ENCODE measurements around the gene COQ10A.
"Not testable (repeated sequence)": the region's sequence is repeated elsewhere in the genome, so short reads cannot be mapped to it uniquely, and the experiment has no call there.

The COQ10A gene

DNA sequence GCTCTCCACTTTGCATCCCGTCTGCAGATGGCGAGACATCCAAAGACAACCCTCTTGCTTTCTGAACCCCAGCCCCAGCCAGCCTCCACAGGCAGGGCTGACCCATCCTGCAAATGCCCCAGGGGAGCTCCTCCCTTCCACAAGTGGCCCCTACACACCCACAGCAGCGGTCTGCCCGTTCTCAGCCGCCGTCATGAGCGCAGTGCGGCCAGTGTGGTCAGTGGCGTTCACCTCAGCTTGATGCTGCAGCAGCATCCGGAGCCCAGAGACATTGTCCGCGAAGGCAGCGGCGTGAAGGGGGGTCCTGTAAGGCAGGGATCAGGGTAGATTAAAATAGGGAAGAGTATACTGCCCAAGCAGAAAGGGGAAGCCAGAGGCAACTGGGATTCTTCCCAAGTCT, 22.2 kb upstream of the COQ10A start:
- FAIRE-seq, result no peak

DNA sequence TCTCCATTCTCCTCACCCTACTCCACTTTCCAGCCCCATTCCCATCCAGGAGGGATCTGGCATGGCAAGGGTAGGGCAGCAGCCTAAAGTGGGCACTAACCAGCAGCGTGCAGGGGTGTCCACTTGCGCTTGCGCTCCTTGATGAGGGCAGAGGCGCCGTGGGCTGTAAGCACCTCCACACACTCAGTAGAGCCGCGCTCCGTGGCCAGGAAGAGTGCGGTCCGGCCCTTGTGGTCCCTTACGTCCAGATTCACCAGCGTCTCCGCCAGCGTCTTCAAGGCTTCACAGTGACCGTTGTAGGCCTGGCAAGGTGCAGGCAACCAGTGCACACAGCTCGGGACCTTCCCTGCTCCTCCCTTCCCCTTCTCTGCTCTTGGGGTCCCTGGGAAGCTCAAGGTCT, 18.8 kb upstream of the COQ10A start:
- FAIRE-seq, result no peak

DNA sequence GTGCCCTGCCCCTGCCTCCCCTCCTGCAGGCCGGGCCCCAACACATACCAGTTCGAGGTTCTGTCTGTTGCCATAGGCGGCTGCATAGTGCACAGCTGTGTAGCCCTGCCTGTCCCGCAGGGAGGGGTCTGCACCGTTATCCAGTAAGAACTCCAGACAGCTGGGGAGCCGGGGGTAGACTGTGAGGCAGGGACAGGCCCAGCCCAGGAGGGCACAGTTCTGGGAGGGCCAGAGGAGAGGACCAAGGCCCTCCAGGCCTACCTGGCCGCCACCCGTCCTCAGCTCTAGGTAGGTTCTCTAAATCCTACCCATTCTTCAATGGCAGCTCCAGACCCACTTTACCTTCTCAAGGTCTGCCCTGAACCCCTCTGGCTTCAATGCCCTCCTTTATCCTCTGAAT, 18.0 kb upstream of the COQ10A start:
- no peak for FAIRE-seq

DNA sequence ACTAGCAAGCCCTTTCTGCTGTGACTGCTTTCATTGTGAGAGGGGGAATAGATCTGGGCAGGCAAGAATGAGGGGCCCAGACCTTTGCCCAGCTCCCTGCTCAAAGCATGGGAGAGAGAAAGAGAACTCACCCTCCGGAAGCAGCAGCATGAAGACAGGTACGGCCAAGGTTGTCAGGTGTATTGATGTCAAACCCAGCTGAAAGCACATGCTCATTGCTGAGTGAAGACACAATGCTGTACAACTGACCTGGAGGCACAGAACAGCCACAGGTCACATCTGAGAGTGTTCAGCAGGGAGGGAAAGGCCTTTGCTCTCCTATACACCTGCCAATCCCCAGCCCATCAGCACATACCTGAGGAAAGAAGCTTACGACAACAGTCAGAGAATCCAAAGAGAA, 14.1 kb upstream of the COQ10A start:
- no peak for FAIRE-seq

DNA sequence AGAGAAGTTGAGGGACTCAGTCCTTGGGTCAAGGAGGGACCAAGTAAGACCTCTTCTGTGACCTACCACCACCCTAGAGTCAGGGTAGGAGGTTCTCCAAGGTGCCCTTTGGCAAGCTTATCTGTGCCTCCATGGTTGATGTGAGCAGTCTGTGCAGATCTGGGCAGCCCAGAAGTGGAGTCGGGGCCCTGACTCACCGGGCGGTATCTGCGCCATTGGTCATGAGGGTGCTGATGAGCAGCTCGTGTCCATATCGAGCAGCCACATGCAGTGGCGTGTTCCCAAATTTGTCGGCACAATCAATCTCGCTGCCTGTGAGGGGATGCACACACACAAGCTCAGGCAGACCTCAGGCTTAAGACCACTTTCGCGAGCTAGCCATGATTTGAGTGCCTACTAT, 13.7 kb upstream of the COQ10A start:
- no peak for FAIRE-seq

DNA sequence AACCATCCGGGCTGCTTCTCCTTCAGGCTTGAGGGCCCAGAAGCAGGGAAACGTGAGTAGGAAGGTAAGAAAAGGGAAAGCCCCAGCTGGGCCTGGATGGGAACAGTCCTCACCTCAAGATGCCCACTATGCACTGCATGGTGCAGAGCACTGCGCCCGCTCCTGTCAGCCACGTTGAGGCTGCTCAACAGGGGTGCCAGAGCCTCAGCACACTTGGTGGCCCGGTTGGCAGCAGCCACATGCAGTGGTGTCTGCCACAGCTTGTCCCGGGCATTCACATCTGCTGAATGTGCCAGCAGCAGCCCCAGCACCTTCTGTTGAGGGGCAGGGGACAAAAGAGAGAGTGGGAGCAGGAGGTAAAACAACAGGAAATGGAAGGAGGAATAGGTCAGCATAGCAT, 11.1 kb upstream of the COQ10A start:
- FAIRE-seq, result no peak

DNA sequence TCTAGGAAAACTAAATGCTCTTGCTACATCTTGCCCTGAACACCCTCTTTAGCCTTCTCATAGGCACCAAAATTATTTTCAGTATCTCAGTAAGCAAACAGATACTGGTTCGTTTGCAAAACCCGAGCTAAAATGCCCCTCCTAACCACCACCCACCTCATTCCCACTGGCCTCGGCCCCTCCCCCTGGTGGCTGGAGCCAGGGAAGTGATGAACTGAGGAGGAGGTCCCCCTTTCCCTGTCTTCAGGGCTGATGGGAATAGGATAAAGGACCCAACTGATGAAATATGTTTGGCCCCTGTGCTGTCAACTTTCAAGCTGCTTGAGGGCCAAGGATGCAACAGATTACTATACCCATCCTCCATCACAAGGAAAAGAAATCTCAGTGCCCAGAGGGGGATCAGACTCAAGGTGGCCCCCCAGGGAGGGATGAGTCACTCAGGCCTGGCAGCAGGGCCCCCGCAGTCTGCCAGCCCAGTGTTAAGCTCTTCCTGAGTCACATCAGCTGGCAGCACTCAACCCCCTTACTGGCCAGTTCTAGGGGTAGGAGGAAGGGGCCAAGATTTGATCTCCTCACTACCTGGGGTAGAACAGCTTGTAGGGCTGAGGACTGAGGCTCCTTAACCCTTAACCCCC, 10.3 kb upstream of the COQ10A start:
- FAIRE-seq, result no peak

DNA sequence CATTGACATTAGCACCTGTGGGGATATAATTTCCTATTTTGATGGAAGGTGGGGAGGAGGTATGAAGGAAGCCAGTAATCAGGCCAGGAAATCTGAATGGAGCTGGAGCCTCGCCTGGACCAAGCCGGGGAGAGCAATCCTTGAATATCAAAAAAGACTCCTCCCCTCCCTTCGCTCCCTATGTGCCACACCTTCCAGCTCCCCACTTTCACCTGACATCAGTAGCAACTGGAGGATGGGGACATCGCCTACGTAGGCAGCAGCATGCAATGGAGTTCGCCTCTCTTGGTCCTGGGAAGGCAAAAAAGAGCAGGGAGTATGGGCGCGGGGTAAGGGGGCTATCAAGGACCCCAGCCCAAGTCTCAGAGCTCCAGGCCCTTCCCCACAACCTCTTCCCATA, 9.7 kb upstream of the COQ10A start:
- no peak for FAIRE-seq

DNA sequence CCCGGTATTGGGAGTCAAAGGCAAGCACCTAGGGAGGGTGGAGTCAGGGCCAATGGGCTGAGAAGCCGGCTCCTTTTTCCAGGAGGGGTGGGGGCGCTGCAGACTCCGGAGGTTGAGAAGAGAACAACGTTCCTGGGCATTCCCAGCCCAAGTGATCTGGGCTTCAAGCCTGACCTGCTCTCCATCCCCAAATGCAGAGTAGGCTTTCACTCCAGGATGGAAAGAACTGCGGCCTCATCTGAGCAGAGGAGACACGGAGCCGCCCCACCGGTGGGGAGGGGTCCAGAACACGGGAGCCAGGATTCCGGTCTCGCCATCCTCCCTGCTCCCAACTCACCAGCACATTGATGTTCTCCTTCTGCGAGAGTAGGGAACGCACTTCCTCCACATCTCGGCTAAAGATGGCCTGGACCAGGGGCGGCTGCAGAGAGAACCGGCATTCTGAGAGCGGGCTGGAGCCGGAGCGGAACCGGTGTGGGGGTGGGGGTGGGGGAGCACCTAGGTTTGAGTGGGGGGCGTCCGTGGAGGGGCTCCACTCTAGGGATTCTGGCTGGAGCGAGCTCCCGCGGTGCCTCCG, 9.2 kb upstream of the COQ10A start:
- no peak for FAIRE-seq

DNA sequence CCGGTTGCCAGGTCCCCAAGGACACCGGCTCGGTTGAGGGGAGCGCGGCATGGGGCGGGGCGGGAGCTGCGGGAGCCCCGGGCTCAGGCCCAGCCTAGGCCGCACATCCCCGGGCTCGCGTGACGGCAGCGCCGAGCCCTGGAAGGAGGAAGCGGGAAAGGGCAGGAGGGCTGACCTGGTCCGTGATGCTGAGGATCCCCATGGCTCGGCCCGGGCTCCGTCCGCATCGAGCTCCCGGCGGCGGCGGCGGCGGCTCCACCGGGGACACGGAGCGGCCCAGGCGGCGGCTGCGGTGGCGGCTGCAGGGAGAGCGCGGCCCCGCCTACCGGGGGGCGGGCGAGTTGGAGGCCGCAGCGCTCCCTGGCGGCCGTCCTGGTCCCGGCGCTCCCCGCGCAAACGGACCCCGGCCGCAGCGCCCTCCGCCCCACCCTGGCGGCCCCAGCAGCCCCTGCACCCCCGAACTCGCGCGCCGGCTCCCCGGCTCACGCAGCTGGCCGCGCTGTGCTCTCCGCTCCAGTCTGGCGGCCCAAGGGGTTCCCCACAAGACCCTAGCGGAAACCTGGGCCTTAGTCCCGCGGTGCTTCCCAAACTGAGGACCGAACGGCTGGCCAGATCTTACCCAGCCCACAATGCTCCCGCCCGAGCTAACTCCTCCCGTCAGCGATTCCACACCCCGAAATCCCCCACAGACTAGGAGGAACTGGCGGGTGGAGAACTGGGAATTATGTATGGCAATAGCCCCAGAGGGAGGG, 8.5 kb upstream of the COQ10A start, which contains the start of gene ANKRD52:
Gene ANKRD52, minus strand, starts transcription at position 317 of the 752 bp plus-strand sequence. Its CDS starts 115 bp downstream, at position 202.
- FAIRE-seq, result no peak

DNA sequence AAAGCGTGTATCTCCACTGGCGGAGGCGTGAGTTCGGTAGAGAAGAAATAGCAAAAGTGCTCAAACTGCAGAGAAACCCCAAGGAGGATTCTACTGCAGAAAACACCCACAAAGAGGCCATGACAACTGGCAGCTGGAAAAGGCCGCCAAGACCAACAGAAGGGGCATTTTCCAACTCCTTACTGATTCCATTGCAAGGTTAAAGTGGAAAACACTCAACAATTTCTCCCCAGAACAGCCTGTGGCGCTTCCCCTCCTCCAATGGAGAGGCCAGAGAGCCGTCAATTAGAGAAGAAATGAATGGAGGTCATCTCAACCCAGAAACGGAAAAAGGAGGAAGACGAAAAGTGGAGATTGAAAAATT, 7.9 kb upstream of the COQ10A start:
- FAIRE-seq, result no peak

DNA sequence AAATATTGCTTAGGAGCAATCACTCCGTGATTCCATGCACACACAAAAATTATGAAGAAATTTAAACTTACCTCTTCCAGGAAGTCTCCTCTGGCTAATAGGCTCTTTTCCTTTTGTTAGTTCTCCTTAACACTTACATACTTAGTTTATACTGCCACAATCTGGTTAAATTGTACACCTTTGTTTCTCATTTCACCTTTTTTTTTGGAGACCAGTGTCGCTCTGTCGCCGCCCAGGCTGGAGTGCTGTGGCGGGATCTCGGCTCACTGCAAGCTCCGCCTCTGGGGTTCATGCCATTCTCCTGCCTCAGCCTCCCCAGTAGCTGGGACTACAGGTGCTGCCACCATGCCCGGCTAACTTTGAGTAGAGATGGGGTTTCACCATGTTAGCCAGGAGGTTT, 6.4 kb upstream of the COQ10A start:
- no peak for FAIRE-seq

DNA sequence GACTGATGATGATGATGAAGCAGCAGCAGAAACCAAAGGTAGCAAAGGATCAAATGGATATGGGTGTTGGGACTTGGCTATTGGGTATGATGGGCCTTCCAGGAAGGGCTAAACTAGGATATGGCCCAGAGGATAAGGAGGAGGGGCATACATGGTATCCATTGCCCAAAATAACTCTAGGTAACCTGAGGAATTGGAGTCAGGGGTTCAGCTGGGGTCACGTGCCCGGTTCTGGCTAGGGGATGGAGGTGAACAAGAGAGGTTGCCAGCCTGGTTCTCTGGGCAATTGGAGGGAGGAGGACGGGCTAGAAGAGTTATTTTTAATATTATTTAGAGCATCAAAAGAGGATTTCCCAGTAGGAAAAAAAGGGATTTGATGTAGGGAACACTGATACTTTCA, 5.8 kb upstream of the COQ10A start:
- no peak for FAIRE-seq

DNA sequence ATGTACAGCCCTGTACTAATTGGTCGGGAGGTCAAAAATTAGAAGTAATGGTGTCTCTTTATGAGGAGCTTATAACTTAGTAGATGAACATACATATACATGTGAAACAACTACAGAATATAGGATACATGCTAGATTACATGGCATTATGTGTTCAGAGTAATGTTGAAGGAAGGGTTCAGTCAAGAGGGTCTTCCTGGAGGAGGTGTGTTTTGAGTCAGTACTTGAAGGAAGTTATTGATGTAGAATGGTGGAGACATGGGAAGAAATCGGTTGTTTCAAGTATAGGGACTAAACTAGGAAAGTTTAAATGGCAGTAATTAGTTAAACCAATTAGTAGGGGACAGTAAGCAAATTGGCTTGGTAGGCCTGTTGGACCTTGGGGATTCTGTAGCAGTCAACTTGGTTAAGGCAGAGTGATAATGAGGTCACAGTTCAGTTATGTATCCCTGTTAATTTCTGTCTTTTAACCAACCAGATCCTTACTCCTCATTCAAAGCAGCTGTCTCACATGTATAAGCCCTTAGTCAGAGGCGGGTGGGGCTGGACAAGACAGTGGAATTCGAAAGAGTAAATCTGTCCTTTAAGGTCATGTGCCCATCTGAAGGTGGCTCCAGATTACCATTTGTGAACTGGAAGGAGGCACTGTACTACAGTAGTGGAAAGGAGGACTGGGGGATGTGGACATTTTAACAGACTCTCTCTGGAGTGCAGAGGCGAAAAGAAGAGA, 5.1 kb upstream of the COQ10A start:
- no peak for FAIRE-seq

DNA sequence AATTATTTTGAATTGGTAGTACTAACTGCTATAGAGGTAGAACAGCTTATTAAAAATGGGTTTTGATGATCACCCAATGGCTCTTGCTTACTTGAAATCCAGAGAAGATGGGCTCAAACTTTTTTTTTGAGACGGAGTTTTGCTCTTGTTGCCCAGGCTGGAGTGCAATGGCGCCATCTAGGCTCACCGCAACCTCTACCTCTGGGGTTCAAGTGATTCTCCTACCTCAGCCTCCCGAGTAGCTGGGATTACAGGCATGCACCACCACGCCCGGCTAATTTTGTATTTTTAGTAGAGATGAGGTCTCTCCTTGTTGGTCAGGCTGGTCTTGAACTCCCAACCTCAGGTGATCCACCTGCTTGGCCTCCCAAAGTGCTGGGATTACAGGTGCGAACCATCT, 3.8 kb upstream of the COQ10A start:
- FAIRE-seq, result not testable (repeated sequence)

DNA sequence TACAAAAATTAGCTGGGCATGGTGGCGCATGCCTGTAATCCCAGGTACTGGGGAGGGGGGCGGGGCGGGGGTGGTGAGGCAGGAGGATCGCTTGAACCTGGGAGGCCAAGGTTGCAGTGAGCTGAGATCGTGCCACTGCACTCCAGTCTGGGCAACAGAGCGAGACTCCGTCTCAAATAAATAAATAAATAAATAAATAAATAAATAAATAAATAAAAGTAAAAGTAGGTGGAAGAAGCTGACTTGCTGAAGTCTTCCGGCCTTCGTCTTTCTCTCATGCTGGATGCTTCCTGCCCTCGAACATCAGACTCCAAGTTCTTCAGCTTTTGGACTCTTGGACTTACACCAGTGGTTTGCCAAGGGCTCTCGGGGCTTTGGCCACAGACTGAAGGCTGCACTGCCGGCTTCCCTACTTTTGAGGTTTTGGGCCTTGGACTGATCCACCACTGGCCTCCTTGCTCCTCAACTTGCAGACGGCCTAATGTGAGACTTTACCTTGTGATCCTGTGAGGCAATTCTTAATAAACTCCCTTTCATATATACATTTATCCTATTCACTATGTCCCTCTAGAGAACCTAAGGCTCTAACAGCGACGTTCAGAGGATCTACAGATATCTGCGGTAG, 562 bp upstream of the COQ10A start:
- FAIRE-seq, result not testable (repeated sequence)

DNA sequence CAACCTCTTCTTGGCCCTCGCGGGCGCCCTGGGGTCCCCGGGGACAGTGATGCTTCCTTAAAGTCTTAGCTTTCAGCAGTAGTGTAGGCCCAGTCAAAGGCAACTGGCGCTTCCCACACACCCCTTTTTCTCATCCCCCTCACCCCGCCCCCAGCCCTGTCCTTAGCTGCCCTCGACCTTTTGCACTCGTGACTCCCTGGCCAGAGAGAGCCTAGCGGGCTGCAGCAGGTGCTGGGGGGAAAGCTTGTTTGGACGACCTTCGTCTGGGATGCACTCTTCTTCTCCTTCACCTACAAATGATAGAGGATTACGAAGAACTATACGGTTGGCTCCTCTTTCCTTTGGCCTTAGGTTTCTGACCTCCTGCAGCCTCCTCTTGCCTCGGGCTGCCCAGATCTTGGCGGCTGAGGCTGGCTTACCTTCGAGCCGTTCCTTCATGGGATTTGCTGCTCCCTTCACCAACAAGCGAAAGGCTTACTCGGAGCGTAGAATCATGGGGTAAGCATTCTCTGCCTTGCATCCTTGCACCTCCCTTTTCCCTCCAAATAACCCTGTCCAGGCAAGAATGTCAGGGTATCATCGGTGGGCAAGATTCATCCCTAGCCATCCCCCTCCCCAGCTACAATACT, 815 bp downstream of the COQ10A start:
- FAIRE-seq, result no peak

DNA sequence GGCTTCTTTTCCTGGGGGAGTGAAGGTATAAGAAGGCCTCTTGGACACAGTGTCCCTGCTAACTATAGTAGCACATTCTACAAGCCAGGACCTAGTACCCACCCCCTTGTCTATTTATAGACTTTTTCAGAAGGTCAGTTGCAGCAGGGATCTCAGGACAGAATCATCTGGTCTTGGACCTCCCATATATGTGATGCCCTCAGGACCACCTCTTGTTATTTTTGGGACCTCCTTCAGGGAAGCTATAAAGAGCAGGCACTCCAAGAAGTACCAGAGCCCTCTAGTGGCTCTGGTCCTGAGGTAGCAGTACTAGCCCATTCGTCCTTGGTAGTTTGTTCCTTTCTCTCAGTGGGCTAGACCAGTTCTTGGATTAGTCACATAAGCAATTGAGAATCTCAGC, 4.3 kb downstream of the COQ10A start:
- FAIRE-seq, result no peak

DNA sequence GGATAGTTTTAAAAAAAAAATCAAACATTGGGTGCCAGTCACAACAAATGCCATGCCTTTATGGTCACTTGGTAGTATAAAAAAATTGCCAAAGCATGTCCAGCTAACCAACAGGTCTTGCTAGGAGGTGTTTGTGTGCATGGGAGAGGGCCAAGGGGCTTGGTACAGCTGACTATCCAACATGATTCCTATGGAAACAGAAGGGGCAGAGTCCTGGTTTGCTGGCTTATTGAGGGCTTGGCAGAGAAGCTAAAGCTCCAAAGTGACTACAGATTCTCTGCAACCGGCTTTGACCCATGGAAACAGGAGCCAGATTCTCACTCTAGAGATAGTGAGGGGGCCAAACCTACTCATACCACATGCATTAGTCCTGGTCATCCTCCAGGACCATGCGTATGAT, 5.7 kb downstream of the COQ10A start:
- not testable (repeated sequence) for FAIRE-seq

DNA sequence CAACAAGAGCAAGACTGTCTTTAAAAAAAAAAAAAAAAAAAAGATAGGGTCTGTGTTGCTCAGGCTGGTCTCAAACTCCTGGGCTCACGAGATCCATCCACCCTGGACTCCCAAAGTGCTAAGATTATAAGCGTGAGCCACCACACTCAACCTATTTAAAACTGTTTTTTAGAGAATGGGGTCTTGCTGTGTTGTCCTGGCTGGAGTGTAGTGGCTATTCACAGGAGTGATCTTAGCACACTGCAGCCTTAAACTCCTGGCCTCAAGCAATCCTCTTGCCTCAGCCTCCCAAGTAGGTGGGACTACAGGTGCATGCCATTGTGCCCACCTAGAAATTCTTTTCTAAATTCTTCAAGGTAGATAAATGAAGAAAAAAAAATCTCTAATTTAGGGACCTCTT, 7.6 kb downstream of the COQ10A start:
- no peak for FAIRE-seq

DNA sequence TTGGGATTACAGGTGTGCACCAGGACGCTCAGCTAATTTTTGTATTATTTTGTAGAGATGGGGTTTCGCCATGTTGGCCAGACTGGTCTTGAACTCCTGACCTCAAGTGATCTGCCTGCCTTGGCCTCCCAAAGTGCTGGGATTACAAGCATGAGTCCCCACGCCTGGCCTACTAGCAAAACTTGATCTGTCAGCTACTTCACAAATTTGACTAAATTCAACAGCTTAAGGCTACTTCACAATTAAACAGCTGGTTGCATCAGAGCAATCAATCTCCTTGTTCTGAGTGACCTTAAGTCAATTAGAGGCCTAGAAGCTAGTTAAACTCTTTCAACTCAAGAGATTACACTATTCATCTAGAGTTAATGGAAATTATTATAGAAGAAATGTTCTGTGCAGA, 12.2 kb downstream of the COQ10A start:
- FAIRE-seq, result no peak

DNA sequence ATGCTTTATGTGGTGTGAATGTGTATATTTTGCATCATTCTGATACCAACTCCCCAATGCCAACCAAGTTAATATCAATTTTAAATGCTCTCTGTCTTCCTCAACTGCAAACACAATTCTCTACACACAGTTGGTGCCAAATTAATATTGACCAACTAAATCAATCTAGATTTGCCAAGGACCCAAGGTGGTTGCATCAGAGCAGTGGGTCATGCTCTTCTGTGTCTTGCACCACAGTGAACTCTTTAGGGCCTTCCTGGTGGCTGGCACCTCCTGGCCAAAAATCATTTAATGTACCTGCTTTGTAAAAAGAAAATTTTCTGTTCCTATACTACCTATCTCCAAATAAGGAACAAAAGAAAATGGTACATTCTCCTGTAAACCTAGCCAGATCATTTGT, 14.1 kb downstream of the COQ10A start:
- no peak for FAIRE-seq

DNA sequence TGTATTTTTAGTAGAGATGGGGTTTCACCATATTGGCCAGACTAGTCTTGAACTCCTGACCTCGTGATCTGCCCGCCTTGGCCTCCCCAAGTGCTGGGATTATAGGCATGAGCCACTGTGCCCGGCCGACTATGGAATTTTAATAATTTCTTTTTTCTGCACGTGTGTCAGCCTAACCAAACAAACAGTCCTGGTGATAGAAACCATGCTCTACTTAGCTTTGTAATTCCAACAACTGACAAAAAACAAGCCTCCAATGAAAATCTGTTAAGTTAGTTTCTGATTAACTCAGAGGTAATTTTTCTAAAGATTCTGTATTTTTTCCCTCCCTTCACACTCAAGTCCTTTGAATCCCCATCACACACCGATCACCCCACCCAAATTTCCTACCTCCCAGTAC, 15.3 kb downstream of the COQ10A start:
- no peak for FAIRE-seq
